WERI-Rb-1 (cell line): ENCODE measurements around the gene PACS1.

Experiments used
- DNase-seq: peaks from one replicate; pipeline ENCODE4 v3.0.0-alpha.2; 2020
- H3K27ac ChIP-seq: fragments of 250-450 bp; sonication (Bioruptor Pico); 2 replicates; pipeline ENCODE4 v1.5.1; 2020; ENCODE audit warnings: mild to moderate bottlenecking, moderate library complexity
- H3K27me3 ChIP-seq: fragments of 250-450 bp; sonication (Bioruptor Pico); 2 replicates; pipeline ENCODE4 v1.5.1; 2021; ENCODE audit warnings: mild to moderate bottlenecking, low read depth, moderate library complexity; ENCODE audit not compliant: insufficient read depth, severe bottlenecking
- H3K36me3 ChIP-seq: fragments of 250-450 bp; sonication (Bioruptor Pico); 2 replicates; pipeline ENCODE4 v1.5.1; 2020; ENCODE audit warnings: mild to moderate bottlenecking, moderate library complexity
- H3K4me3 ChIP-seq: 2 replicates; pipeline ENCODE4 v1.5.1; 2011; ENCODE audit warnings: low read depth, mild to moderate bottlenecking, control low read depth, low read length
- H3K9me3 ChIP-seq: fragments of 250-450 bp; sonication (Bioruptor Pico); 2 replicates; pipeline ENCODE4 v1.5.1; 2021; ENCODE audit warnings: mild to moderate bottlenecking, moderate library complexity; ENCODE audit not compliant: severe bottlenecking
- CTCF ChIP-seq: IDR thresholded peaks from 2 replicates; pipeline ENCODE4 v1.5.1; 2011; ENCODE audit warnings: low read depth, mild to moderate bottlenecking, control low read depth, inconsistent platforms, low read length

The PACS1 gene

GRCh38 chr11:66063900-66064299, 6.2 kb upstream of the PACS1 start:
- no peaks in the 10 kb centered on the region for H3K9me3 ChIP-seq
- H3K36me3 ChIP-seq: peaks cover 98% of the 10 kb centered on the region
- H3K4me3 ChIP-seq: no peak overlapping the region
- DNase-seq: no peak
- TF ChIP-seq CTCF: no peak
- no peak overlapping the region for H3K27ac ChIP-seq
- H3K27me3 ChIP-seq: no peaks in the 10 kb centered on the region

- H3K27ac ChIP-seq: no peak overlapping the region
- no peak overlapping the region for H3K4me3 ChIP-seq
- no peak for TF ChIP-seq CTCF
- H3K27me3 ChIP-seq: no peaks in the 10 kb centered on the region
- peaks cover 98% of the 10 kb centered on the region for H3K36me3 ChIP-seq
- no peaks in the 10 kb centered on the region for H3K9me3 ChIP-seq
- DNase-seq: no peak
These were observed 5.5 kb upstream of the PACS1 start for GRCh38 chr11:66064571-66064970.

GRCh38 chr11:66066751-66067150, 3.3 kb upstream of the PACS1 start:
- no peak for DNase-seq
- Histone ChIP-seq H3K27me3 (no peaks in the 10 kb centered on the region), H3K36me3 (peaks cover 76% of the 10 kb centered on the region), H3K4me3 (no peak overlapping the region), H3K27ac (no peak overlapping the region), H3K9me3 (no peaks in the 10 kb centered on the region)
- TF ChIP-seq CTCF: no peak

GRCh38 chr11:66067640-66068039, 2.4 kb upstream of the PACS1 start:
- Histone ChIP-seq H3K27ac (peak overlapping the region; percentile 92), H3K27me3 (no peaks in the 10 kb centered on the region), H3K4me3 (no peak overlapping the region), H3K9me3 (no peaks in the 10 kb centered on the region), H3K36me3 (peaks cover 71% of the 10 kb centered on the region)
- DNase-seq: no peak
- TF ChIP-seq CTCF: no peak

GRCh38 chr11:66068154-66068821, 1.8 kb upstream of the PACS1 start:
- Histone ChIP-seq H3K27ac (peak overlapping the region; percentile 92), H3K4me3 (no peak overlapping the region), H3K27me3 (no peaks in the 10 kb centered on the region), H3K36me3 (peaks cover 71% of the 10 kb centered on the region), H3K9me3 (no peaks in the 10 kb centered on the region)
- peak; percentile 90 for DNase-seq
- TF ChIP-seq CTCF: peak; percentile 95
